NCI-H2029 treated with DMSO at 0.1 percent for 48 hours (cell line): Measurements from ENCODE around the gene OLA1.

ENCODE experiments used
- DNase-seq: peaks from one replicate; lab custom pipeline; 2025; lab: John Stamatoyannopoulos, UW

OLA1 gene

DNA sequence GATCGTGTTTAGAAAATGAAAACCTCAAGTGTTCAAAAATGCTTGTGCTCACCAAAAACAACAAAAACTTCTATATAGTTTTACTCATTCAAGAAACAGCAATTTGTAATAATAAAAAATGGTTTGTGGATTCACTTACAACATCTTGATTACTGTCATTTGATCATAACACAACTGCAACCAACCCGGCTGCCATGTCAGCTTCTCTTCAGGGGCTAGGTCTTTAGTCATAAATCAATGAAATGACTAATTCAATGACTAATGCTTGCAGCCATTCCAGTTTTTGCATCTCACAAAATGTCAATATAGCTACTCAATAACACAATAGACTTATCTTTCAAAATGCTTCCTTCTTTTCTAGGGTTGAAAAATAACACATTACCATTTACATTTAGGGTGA is 128.0 kb downstream of the OLA1 start:
- no peak for DNase-seq

DNA sequence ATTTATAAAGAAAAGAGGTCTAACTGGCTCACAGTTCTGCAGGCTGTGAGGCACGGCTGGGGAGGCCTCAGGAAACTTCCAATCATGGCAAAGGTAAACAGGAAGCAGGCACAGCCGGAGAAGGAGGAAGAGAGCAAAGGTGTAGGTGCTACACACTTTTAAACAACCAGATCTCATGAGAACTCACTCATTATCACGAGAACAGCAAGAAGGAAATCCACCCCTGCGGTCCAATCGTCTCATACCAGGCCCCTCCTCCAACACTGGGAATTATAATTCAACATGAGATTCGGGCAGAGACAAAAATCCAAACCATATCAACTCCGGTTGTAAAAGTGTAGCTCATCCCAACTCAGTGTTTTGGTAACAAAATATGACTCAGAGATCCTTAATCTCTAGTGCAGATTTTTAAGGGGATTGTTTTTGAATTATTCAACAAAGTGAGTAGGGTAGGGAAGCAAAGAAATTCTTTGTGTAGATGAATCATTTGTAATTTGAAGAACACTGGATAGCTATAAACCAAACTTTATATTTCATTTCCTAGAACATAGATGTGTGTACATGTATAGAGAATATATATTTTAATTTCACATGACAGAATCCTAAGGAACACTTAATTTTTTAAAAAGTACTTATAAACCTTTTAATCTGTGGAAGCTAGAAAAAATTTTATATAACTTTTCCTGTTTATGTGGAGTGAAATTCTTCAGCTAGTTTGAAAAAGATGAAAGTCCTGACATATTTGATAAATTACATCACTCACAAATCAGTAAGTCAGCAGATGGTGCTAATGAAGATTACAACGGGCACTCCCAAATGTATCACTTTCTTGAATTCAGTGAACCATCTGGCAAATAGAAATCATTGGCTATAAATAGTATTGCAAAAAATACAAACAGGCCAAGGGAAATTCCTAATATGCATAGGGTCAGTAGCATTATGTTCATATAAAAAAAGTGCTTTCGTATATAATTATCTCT is 130.1 kb downstream of the OLA1 start:
- DNase-seq, result no peak

- DNase-seq, result peak; percentile 10
Observed at GRCh38 chr2:174112073-174112472, 136.3 kb downstream of the OLA1 start.

GRCh38 chr2:174108579-174108978 is 139.8 kb downstream of the OLA1 start:
- no peak for DNase-seq

GRCh38 chr2:174106736-174107135 is 141.6 kb downstream of the OLA1 start:
- DNase-seq, result no peak

GRCh38 chr2:174094542-174094941 is 153.8 kb downstream of the OLA1 start:
- DNase-seq, result no peak

DNA sequence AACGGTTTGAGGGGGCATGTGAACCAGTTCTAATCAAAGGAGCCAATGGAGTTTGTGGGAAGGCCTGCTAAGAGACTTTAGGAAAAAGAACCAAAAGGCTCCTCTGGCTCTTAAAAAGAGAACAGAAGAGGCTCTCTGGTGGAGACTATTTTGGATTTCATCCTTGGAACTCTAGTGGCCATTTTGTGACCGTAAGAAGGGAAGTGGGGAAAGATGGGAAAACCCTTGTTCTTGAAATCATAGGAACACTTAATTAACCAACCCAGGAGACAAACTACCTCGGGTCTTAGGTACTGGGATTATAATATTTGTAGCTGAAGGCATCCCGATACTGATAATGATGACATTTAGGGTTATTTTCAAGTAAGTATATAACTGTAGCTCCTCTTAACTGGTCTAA is 157.9 kb downstream of the OLA1 start:
- DNase-seq, result no peak

DNA sequence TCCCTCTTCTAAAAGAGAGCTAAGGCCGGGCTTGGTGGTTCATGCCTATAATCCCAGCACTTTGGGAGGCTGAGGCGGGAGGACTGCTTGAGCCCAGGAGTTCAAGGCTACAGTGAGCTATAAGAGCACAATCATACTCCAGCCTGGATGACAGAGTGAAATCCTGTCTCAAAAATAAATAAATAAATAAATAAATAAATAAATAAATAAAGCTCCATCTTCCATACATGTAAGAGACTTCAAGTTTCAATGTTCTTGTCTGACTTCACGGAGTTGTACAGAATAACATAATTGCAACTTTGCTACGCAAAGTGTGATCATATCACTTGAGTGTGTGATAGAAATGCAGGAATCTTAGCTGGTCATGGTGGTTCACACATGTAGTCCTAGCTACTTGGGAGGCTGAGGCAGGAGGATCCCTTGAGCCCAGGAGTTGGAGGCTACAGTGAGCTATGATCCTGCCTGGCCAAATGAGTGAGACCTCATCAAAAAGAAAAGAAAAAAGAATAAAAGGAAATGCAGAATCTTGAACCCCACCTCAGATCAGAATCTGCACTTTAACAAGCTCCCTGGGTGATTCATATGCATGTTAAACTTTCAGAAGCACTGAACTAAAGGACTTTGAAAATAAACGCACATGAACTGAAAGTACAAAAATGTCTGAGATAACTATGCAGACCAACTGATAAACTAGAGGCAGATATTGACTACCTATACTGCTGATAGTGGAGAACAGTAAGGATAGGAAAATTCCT is 159.4 kb downstream of the OLA1 start:
- no peak for DNase-seq

DNA sequence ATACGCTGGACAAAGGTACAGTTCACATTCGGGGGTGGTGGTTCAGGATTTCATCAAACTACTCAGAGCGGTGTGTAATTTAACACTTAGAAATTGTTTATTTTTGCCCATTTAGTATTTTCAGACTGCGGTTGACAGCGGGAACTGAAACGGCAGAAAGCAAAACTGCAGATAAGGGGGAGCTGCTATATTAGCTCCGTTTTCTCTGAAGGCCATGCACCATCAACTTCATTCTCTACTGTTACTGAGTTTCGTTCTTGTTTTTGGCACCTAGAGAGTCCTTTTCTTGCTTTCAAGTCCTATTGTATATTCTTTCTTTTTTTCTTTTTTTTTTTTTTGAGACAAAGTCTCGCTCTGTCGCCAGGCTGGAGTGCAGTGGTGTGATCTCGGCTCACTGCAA is 161.6 kb downstream of the OLA1 start:
- DNase-seq, result no peak

GRCh38 chr2:174085781-174086180 is 162.6 kb downstream of the OLA1 start:
- DNase-seq, result no peak

- DNase-seq, result no peak
Observed at GRCh38 chr2:174083843-174084458, 164.4 kb downstream of the OLA1 start.

- DNase-seq, result no peak
Observed at GRCh38 chr2:174080672-174081121, 167.6 kb downstream of the OLA1 start.

DNA sequence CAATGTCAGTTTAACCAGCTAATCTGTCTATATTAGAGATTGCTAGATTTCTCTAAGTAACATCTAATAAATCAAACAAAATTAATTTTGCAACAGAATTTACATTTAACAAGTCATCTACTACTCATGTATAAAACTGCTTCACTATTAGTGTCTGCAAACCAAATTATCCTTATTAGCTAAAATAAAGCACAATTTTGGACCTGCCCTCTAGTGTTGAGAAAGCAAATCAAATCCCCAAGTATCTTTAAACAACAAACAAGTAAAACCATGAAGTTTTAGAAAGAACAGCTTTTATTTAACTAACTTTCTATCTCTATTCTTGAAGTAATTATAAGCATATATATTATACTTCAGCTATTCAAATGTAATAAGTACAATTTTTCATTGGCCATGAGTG is 170.1 kb downstream of the OLA1 start:
- DNase-seq, result no peak

DNA sequence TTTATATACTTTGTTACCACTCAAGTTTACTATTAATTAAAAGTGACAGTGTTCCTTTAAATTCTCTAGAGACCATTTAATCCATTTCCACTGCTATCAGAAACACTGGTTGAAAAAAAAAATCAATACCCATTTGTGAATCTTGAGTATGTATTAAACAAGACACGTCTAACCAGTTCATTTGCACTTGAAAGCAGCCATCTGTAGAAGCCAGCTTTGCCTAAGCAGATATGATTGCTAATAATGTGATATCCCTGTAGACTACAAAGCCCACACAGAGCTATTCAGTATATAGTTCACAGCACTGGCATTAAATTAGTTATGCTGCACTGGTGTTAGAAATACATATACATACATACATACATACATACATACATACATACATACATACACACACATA is 171.4 kb downstream of the OLA1 start:
- peak; percentile 1 for DNase-seq

DNA sequence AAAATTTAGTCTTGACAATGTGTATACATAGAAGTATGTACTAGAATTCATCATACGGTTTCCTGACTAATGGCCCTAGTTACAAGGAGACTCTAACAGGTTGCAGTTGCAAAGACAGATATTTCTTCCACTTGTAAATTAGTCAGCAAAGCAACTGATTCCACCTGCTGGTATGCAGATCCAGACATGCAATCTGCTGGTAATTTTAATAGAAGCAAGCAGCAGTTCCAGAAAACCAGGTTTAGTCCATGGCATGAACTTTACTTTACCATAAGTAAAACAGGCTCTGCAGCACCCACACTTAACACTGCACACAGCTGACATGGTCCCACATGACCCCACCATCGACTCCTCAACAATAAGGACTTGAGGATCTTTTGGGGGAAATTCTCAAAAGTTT is 172.3 kb downstream of the OLA1 start:
- DNase-seq, result no peak

DNA sequence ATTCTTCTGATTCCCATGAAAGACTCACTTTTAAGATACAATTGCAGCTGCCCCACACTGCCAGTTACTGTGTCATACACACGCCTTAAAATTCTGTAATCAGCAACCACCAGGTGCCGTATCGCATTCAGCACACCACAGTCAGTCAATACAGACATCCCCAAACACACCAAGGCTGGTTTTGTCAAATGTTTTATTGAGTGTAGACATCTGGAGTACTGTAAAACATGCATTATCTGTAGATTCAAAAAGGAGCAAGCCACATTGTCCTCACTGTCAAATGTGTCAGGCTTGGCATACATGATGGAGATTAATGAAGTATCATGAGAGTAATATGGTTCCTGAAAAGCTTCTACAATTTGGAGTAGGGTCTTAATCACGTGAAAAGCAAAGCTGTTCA is 173.5 kb downstream of the OLA1 start:
- no peak for DNase-seq

GRCh38 chr2:174072857-174073256 is 175.5 kb downstream of the OLA1 start:
- DNase-seq, result no peak

DNA sequence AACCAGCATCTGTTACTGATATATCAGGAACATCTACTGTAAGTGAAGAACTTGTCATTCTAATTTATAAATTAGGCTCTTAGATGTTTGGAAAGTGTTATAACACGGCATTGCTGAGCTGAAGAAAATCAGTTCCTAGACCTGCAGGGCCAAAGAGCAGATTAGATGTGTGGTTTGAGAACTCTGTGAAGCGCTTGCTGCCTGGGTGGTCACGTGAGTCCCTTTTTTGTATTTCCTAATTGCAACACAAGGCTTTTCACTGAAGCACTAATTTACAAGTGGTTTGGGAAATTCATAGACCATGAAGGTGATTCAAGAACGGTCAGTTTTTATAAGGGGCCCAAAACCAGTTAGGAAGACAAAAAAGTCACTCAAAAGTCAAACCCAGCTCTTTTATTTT is 176.3 kb downstream of the OLA1 start:
- DNase-seq, result no peak

DNA sequence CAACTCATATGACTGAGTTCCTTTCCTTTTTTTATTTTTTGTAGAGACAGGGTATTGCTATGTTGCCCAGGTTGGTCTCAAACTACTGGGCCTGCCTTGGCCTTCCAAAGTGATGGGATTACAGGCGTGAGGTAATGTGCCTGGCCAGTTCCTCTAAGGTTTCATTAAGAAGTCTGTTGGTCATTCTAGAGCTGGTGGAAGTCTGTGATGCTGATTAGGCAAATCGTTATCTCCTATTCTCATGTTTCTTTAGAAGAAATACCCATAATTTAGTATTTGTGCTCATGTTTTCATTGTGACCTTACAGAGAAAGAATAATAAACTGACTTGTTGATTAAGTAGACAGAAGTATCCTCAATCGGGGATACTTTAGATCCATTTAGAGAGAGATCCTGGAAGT is 177.0 kb downstream of the OLA1 start:
- no peak for DNase-seq

GRCh38 chr2:174070281-174070680 is 178.1 kb downstream of the OLA1 start:
- DNase-seq, result no peak

- no peak for DNase-seq
Observed at GRCh38 chr2:174067815-174068214, 180.5 kb downstream of the OLA1 start.

DNA sequence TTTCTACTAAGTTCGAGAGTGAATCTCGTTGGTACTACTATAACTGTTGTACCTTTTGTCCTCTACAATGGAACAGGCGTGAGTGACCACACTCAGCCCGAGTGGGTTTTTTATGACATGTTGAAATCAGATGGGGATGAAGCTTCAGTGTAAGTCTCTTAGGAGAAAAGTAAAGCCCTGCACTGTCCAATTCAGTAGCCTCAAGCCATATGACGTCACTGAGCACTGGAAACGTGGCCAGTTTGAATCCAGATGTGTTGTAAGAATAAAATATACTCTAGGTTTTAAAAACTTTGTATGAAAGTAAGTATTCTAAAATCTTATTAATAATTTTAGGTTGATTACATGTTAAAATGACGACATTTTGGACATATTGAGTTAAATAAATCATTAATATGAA is 181.5 kb downstream of the OLA1 start:
- no peak for DNase-seq
